ENCODE data around the gene CANT1.

- TF ChIP-seq ATF2 (CRISPR knock-in tag; IDR thresholded peaks at IDR 0.05; ENCODE audit: borderline replicate concordance, low read depth) (no peak), TP53 (CRISPR knock-in tag; IDR thresholded peaks at IDR 0.05) (no peak), AFF4 (CRISPR knock-in tag; IDR thresholded peaks at IDR 0.05; ENCODE audit: borderline replicate concordance) (no peak), CTCF (IDR thresholded peaks at IDR 0.05) (no peak), ELF4 (CRISPR knock-in tag; IDR thresholded peaks at IDR 0.05; ENCODE audit: low read depth) (no peak), FOXJ3 (CRISPR knock-in tag; IDR thresholded peaks at IDR 0.05; ENCODE audit: borderline replicate concordance) (no peak), E2F1 (CRISPR knock-in tag; IDR thresholded peaks at IDR 0.05) (no peak)
Observed at GRCh38 chr17:78993981-78994671, 15.4 kb downstream of the CANT1 start.
